OCI-LY3 (cell line): Measurements from ENCODE around the gene KCNIP4.

Experiments used
- H2AFZ ChIP-seq: fragments of 200-600, 300-600 bp; shearing (Covaris generic); 2 replicates; pipeline ENCODE4 v1.6.0; 2014; ENCODE audit warnings: antibody characterized with exemption, low read depth, low read length
- H3K27ac ChIP-seq: fragments of 200-600, 300-600 bp; sonication (generic); 2 replicates; pipeline ENCODE4 v1.5.1; 2014; ENCODE audit warnings: mild to moderate bottlenecking, low read length, moderate library complexity, mixed read lengths
- H3K27me3 ChIP-seq: fragments of 200-600, 300-600 bp; sonication (generic); 2 replicates; pipeline ENCODE4 v1.6.1; 2014; ENCODE audit warnings: low read depth, low read length, mixed read lengths
- H3K36me3 ChIP-seq: fragments of 200-600, 300-600 bp; sonication (generic); replicated peaks from 2 replicates; pipeline ENCODE3; 2014; ENCODE audit warnings: low read depth, low read length, mixed read lengths
- H3K4me1 ChIP-seq: fragments of 300-600, 200-600 bp; sonication (generic); 2 replicates; pipeline ENCODE4 v1.6.1; 2014; ENCODE audit warnings: low read length, mixed read lengths
- H3K4me2 ChIP-seq: fragments of 200-600, 300-600 bp; sonication (generic); 2 replicates; pipeline ENCODE4 v1.6.1; 2014; ENCODE audit warnings: low read length, mixed read lengths
- H3K4me3 ChIP-seq: fragments of 300-600, 200-600 bp; sonication (generic); 2 replicates; pipeline ENCODE4 v1.5.1; 2014; ENCODE audit warnings: antibody characterized with exemption, mild to moderate bottlenecking, low read length, moderate library complexity
- H3K79me2 ChIP-seq: fragments of 300-600, 200-600 bp; shearing (Covaris generic); 2 replicates; pipeline ENCODE4 v1.6.1; 2014; ENCODE audit warnings: mild to moderate bottlenecking, low read length, mixed read lengths
- H3K9ac ChIP-seq: fragments of 300-600, 200-600 bp; shearing (Covaris generic); 2 replicates; pipeline ENCODE4 v1.6.0; 2014; ENCODE audit warnings: mild to moderate bottlenecking, low read length, moderate library complexity
- H3K9me3 ChIP-seq: fragments of 200-600, 300-600 bp; shearing (Covaris generic); 2 replicates; pipeline ENCODE4 v1.6.1; 2014; ENCODE audit warnings: low read length, mixed read lengths; ENCODE audit not compliant: insufficient read depth
- H4K20me1 ChIP-seq: fragments of 200-600, 300-600 bp; sonication (generic); 2 replicates; pipeline ENCODE4 v1.6.1; 2016; ENCODE audit warnings: low read length, mixed read lengths; ENCODE audit not compliant: insufficient read depth
- EZH2phosphoT487 ChIP-seq: fragments of 200-600 bp; shearing (Covaris generic); IDR thresholded peaks from 2 replicates; pipeline ENCODE4 v1.6.1; 2018; ENCODE audit warnings: antibody characterized with exemption, mixed run types, low read depth
- TF ChIP-seq, protein P1 (sequence below): fragments of 200-600, 300-600 bp; sonication (generic); IDR thresholded peaks from 2 replicates; pipeline ENCODE4 v1.5.1; 2014; ENCODE audit warnings: antibody characterized with exemption, low read length, low read depth

The KCNIP4 gene

GRCh38 chr4:21688596-21689265 is 259.8 kb downstream of the KCNIP4 start:
- Histone ChIP-seq H3K4me1 (no peaks in the 10 kb centered on the region), H3K4me3 (no peak overlapping the region), H4K20me1 (no peaks in the 10 kb centered on the region), H3K9me3 (no peaks in the 10 kb centered on the region), H3K4me2 (no peak overlapping the region), H3K79me2 (no peaks in the 10 kb centered on the region), H2AFZ (no peak overlapping the region), H3K9ac (no peak overlapping the region), H3K36me3 (no peaks in the 10 kb centered on the region), H3K27me3 (no peaks in the 10 kb centered on the region), H3K27ac (no peak overlapping the region)
- TF ChIP-seq, protein P1, sequence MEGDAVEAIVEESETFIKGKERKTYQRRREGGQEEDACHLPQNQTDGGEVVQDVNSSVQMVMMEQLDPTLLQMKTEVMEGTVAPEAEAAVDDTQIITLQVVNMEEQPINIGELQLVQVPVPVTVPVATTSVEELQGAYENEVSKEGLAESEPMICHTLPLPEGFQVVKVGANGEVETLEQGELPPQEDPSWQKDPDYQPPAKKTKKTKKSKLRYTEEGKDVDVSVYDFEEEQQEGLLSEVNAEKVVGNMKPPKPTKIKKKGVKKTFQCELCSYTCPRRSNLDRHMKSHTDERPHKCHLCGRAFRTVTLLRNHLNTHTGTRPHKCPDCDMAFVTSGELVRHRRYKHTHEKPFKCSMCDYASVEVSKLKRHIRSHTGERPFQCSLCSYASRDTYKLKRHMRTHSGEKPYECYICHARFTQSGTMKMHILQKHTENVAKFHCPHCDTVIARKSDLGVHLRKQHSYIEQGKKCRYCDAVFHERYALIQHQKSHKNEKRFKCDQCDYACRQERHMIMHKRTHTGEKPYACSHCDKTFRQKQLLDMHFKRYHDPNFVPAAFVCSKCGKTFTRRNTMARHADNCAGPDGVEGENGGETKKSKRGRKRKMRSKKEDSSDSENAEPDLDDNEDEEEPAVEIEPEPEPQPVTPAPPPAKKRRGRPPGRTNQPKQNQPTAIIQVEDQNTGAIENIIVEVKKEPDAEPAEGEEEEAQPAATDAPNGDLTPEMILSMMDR: no peak
- TF ChIP-seq EZH2phosphoT487: no peak

DNA sequence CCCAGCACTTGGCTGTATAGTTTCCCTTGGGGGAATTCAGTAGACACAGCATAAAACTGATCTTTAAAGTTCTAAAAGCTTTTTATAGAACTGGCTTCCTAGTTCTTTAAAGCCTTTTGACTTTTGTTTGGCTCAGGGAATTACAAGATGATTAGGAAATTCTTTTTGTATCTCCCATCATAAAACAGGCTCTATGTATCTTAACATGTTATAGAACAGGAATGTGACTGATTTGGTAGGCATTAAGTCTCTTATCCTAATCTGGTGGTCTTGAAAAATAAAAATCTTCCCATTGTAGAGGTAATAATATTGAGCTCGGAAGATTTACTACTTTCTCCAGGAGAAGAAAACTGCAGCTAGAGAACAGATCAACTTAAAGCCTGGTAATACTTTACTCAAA is 262.7 kb downstream of the KCNIP4 start:
- Histone ChIP-seq H3K4me2 (no peak overlapping the region), H3K27ac (no peak overlapping the region), H4K20me1 (no peaks in the 10 kb centered on the region), H3K36me3 (no peaks in the 10 kb centered on the region), H3K4me3 (no peak overlapping the region), H2AFZ (no peak overlapping the region), H3K4me1 (no peaks in the 10 kb centered on the region), H3K9me3 (no peaks in the 10 kb centered on the region), H3K9ac (no peak overlapping the region), H3K79me2 (no peaks in the 10 kb centered on the region), H3K27me3 (no peaks in the 10 kb centered on the region)
- TF ChIP-seq, protein P1: no peak
- no peak for TF ChIP-seq EZH2phosphoT487

DNA sequence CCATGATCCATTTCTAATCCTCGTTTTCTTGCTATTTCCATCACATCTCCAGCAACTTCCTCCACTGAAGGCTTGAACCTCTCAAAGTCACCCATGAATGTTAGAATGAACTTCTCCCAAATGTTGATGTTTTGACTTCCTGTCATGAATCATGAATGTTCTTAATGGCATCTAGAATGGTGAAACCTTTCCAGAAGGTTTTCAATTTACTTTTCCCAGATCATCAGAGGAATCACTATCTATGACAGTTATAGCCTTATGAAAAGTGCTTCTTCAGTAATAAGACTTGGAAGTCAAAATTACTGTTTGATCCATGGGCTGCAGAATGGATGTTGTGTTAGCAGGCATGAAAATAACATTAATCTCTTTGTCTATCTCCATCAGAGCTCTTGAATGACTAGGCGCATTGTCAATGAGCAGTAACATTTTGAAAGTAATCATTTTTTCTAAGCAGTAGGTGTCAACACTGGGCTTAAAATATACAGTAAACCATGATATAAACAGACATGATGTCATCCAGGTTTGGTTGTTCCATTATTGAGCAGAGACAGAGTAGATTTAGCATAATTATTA is 268.2 kb downstream of the KCNIP4 start:
- no peaks in the 10 kb centered on the region for H3K4me1 ChIP-seq
- no peak overlapping the region for H3K27ac ChIP-seq
- no peaks in the 10 kb centered on the region for H3K27me3 ChIP-seq
- no peaks in the 10 kb centered on the region for H3K79me2 ChIP-seq
- H3K4me3 ChIP-seq: no peak overlapping the region
- no peaks in the 10 kb centered on the region for H3K36me3 ChIP-seq
- TF ChIP-seq, protein P1: no peak
- no peak for TF ChIP-seq EZH2phosphoT487
- H3K9me3 ChIP-seq: no peaks in the 10 kb centered on the region
- H3K9ac ChIP-seq: no peak overlapping the region
- H4K20me1 ChIP-seq: no peaks in the 10 kb centered on the region
- H3K4me2 ChIP-seq: no peak overlapping the region
- H2AFZ ChIP-seq: no peak overlapping the region

DNA sequence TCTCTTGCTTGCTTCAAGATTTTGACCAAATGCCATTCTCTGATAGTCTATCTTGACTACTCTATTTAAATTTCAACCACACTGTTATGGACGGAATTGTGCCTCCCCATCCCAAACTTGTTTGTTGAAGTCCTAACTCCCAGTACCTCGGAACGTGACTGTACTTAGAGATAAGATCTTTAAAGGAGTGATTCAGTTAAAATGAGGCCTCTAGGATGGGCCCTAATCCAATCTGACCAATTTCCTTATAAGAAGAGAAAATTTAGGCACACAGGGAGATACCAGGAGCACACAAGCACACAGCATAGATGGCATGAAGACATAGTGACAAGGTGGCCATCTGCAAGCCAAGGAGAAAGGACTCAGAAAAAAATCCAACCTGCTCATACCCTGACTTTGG is 269.9 kb downstream of the KCNIP4 start:
- Histone ChIP-seq H3K9me3 (no peaks in the 10 kb centered on the region), H3K36me3 (no peaks in the 10 kb centered on the region), H4K20me1 (no peaks in the 10 kb centered on the region), H3K4me3 (no peak overlapping the region), H3K27ac (no peak overlapping the region), H3K4me2 (no peak overlapping the region), H3K9ac (no peak overlapping the region), H3K27me3 (no peaks in the 10 kb centered on the region), H3K4me1 (no peaks in the 10 kb centered on the region), H3K79me2 (no peaks in the 10 kb centered on the region), H2AFZ (no peak overlapping the region)
- TF ChIP-seq EZH2phosphoT487: no peak
- TF ChIP-seq, protein P1: no peak
